ENCODE results near the gene ZYG11A. TPM values are rescaled to one million over a fixed set of nuclear protein-coding genes. Genes with fewer than 3 reads are reported as not detected.

The ZYG11A gene
- total and polyA plus RNA-seq, 2 donors (not counting 3 experiments of a cell fraction or from before 2014, with no cell fraction given) = 0.40 to 2.1 TPM

GRCh38 chr1:52943876-52944416, 101.4 kb downstream of the ZYG11A start:
- H3K9me3 ChIP-seq (replicated peaks; ENCODE audit: control insufficient read depth, insufficient read depth, low read length) = no peaks in the 10 kb centered on the region
- H3K4me1 ChIP-seq (ENCODE audit: control insufficient read depth, extremely low read depth, insufficient read depth, low read length) = no peaks in the 10 kb centered on the region
- H3K27me3 ChIP-seq (ENCODE audit: control insufficient read depth in 2 of 2, insufficient read depth in 2 of 2, low read length in 2 of 2) = no peaks in the 10 kb centered on the region
- H3K36me3 ChIP-seq (ENCODE audit: control insufficient read depth in 2 of 2, extremely low read depth in 1 of 2, insufficient read depth in 2 of 2, low read length in 2 of 2) = no peaks in the 10 kb centered on the region
- no peak overlapping the region for H3K4me3 ChIP-seq (replicated peaks in 1 of 3; ENCODE audit: insufficient read depth in 1 of 3, low read depth in 1 of 3, low read length in 3 of 3)
- H3K27ac ChIP-seq (ENCODE audit: insufficient read depth, low read depth, low read length) = no peak overlapping the region
- TF ChIP-seq GATA2 (IDR thresholded peaks at IDR 0.05; ENCODE audit: insufficient read depth, insufficient read length, low read depth, low read length) (no peak), JUN (IDR thresholded peaks at IDR 0.05; ENCODE audit: borderline replicate concordance, insufficient read depth, insufficient read length, low read depth) (no peak), CTCF (IDR thresholded peaks at IDR 0.05; ENCODE audit: extremely low read depth in 1 of 2, insufficient read depth in 1 of 2, low read depth in 1 of 2, low read length in 2 of 2) (no peak), POLR2A (IDR thresholded peaks at IDR 0.05; ENCODE audit: low read depth, low read length) (no peak), MYC (IDR thresholded peaks at IDR 0.05; ENCODE audit: low read depth, low read length) (no peak), MAX (IDR thresholded peaks at IDR 0.05; ENCODE audit: insufficient read depth, insufficient read length) (no peak), EZH2 (IDR thresholded peaks at IDR 0.05; ENCODE audit: borderline replicate concordance, low read depth, low read length, severe bottlenecking) (no peak), FOS (IDR thresholded peaks at IDR 0.05; ENCODE audit: borderline replicate concordance, insufficient read depth, low read length) (no peak), POLR2AphosphoS5 (IDR thresholded peaks at IDR 0.05; ENCODE audit: insufficient read depth, low read depth, low read length) (no peak)
- FAIRE-seq (no peak), DNase-seq (ENCODE audit: low read depth, low spot score) (no peak)
- intact Hi-C loops (cut with micrococcal nuclease) = no loop called here
- H3K9ac ChIP-seq (replicated peaks; ENCODE audit: extremely low read depth, insufficient read depth, low read length) = no peak overlapping the region
- POLR2A ChIA-PET = no interaction called here
- CTCF ChIA-PET = no interaction called here
- H3K9me1 ChIP-seq (replicated peaks; ENCODE audit: control insufficient read depth, extremely low read depth, insufficient read depth, low read length) = no peaks in the 10 kb centered on the region
- no peaks in the 10 kb centered on the region for H4K20me1 ChIP-seq (replicated peaks; ENCODE audit: control insufficient read depth, extremely low read depth, insufficient read depth, low read length)
- no peak overlapping the region for H2AFZ ChIP-seq (ENCODE audit: low read depth, low read length)
- BruUV-seq (replicated peaks) = no TSS peak
- H3K4me2 ChIP-seq (ENCODE audit: insufficient read depth, low read length) = no peak overlapping the region
- no peaks in the 10 kb centered on the region for H3K79me2 ChIP-seq (ENCODE audit: control insufficient read depth, insufficient read depth, low read length)
- dilution Hi-C loops (cut with MboI; ENCODE audit: extremely low pct_ligation_motif_present, low sequenced_read_pairs) = no loop called here

Data from endothelial cell of umbilical vein (primary cell).